Brain microvascular endothelial cell (primary cell): ENCODE data around the gene SHTN1.

ENCODE experiments used
- DNase-seq: peaks from one replicate; pipeline ENCODE4 v3.0.0-alpha.2; 2020
- H3K27ac ChIP-seq: fragments of 250-450 bp; sonication (Bioruptor Pico); 2 replicates; pipeline ENCODE4 v1.5.1; 2020; ENCODE audit warnings: mild to moderate bottlenecking, moderate library complexity
- H3K27me3 ChIP-seq: fragments of 250-450 bp; sonication (Bioruptor Pico); replicated peaks from 2 replicates; pipeline ENCODE4 v1.5.1; 2020; ENCODE audit warnings: mild to moderate bottlenecking
- H3K36me3 ChIP-seq: fragments of 250-450 bp; sonication (Bioruptor Pico); replicated peaks from 2 replicates; pipeline ENCODE4 v1.5.1; 2020; ENCODE audit warnings: mild to moderate bottlenecking
- H3K4me3 ChIP-seq: 2 replicates; pipeline ENCODE4 v1.5.1; 2011; ENCODE audit warnings: low read depth, mild to moderate bottlenecking, control low read depth, low read length, moderate library complexity
- CTCF ChIP-seq: IDR thresholded peaks from 2 replicates; pipeline ENCODE4 v1.5.1; 2011; ENCODE audit warnings: low read depth, mild to moderate bottlenecking, moderate library complexity, low read length, control low read depth, inconsistent platforms; ENCODE audit errors: missing control alignments
- in situ Hi-C: cut with HindIII; loops from 2 replicates; pipeline ENCODE4 v1.10.0; 2017; ENCODE audit warnings: low sequenced_read_pairs, low pct_ligation_motif_present

The SHTN1 gene

GRCh38 chr10:116861796-116862195, 143.2 kb downstream of the SHTN1 start:
- H3K27ac ChIP-seq: no peak overlapping the region
- H3K27me3 ChIP-seq: no peaks in the 10 kb centered on the region
- H3K36me3 ChIP-seq: no peaks in the 10 kb centered on the region
- in situ Hi-C loops: no loop called here
- H3K4me3 ChIP-seq: no peak overlapping the region
- DNase-seq: no peak
- TF ChIP-seq CTCF: no peak

GRCh38 chr10:116857156-116857555, 147.8 kb downstream of the SHTN1 start:
- H3K27ac ChIP-seq: no peak overlapping the region
- no peak for TF ChIP-seq CTCF
- no peak for DNase-seq
- H3K36me3 ChIP-seq: no peaks in the 10 kb centered on the region
- in situ Hi-C loops: no loop called here
- no peaks in the 10 kb centered on the region for H3K27me3 ChIP-seq
- H3K4me3 ChIP-seq: no peak overlapping the region

- no peak overlapping the region for H3K4me3 ChIP-seq
- in situ Hi-C loops: no loop called here
- no peak for DNase-seq
- no peaks in the 10 kb centered on the region for H3K36me3 ChIP-seq
- H3K27ac ChIP-seq: no peak overlapping the region
- no peak for TF ChIP-seq CTCF
- no peaks in the 10 kb centered on the region for H3K27me3 ChIP-seq
Measured at GRCh38 chr10:116853701-116854100, 151.3 kb downstream of the SHTN1 start.

- Histone ChIP-seq H3K27me3 (no peaks in the 10 kb centered on the region), H3K36me3 (no peaks in the 10 kb centered on the region), H3K27ac (no peak overlapping the region), H3K4me3 (no peak overlapping the region)
- TF ChIP-seq CTCF: no peak
- in situ Hi-C loops: no loop called here
- DNase-seq: no peak
Measured at GRCh38 chr10:116853287-116853686, 151.7 kb downstream of the SHTN1 start.

- in situ Hi-C loops: no loop called here
- TF ChIP-seq CTCF: no peak
- H3K27me3 ChIP-seq: no peaks in the 10 kb centered on the region
- no peaks in the 10 kb centered on the region for H3K36me3 ChIP-seq
- DNase-seq: no peak
- H3K27ac ChIP-seq: no peak overlapping the region
- no peak overlapping the region for H3K4me3 ChIP-seq
Measured at GRCh38 chr10:116852246-116852645, 152.7 kb downstream of the SHTN1 start.

GRCh38 chr10:116850058-116850611, 154.9 kb downstream of the SHTN1 start:
- Histone ChIP-seq H3K36me3 (no peaks in the 10 kb centered on the region), H3K4me3 (peak overlapping the region; percentile 70), H3K27me3 (no peaks in the 10 kb centered on the region), H3K27ac (no peak overlapping the region)
- no peak for DNase-seq
- in situ Hi-C loops: no loop called here
- no peak for TF ChIP-seq CTCF
